ENCODE data around the gene MTMR3.

The MTMR3 gene

DNA sequence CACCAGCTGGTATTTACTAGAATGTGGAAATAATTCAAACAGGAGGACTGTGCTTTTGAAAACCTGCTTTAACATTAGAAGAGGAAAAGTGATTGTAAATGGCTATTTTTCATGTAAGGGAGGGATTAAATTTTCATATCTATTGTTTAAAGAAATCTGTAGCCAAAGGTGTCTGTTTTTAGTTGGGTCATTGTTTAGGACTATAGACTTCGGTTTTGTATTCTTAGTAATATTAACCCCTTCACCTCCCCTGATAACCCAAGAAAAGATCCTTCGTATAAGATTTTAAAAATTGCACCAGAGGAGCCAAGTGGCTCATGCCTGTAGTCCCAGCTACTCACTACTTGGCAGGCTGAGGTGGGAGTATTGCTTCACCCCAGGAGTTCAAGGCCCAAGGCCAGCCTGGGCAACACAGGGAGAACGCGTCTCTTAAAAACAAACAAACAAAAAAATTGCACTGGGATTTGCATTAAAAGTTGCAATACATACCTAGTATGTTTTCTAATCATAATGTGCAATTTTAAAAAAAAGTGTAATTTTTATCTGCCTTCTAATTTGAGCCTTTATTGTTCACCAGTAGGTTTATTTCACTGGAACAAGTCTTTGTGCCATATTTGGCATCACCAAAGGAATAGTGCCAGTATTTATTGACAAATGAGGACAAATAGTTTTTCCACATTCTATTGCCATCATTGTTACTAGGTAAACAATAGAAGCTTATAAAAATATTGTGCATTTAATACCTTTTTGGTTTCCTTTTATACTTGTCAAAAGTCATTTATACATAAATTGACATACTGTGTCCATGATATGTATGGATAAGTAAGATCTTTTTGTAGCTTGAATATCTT, 34.3 kb downstream of the MTMR3 start:
- no peak for DNase-seq

DNA sequence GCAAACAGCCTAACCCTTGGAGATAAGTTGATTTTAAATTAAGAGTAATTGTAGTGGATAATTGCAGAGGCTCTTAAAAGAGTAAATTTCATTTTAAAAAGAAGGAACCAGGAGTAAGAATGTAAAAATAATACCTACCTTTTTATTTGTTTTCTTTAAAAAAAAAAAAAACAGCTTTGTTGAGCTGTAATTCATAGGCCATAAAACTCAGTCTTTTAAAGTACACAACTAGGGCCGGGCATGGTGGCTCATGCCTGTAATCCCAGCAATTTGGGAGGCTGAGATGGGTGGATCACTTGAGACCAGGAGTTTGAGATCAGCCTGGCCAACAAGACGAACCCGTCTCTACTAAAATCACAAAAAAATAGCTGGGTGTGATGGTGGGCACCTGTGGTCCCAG, 42.4 kb downstream of the MTMR3 start:
- DNase-seq, result no peak

- no peak for DNase-seq
Measured at GRCh38 chr22:29926057-29926456, 43.1 kb downstream of the MTMR3 start.

GRCh38 chr22:29932136-29932535, 49.2 kb downstream of the MTMR3 start:
- no peak for DNase-seq

DNA sequence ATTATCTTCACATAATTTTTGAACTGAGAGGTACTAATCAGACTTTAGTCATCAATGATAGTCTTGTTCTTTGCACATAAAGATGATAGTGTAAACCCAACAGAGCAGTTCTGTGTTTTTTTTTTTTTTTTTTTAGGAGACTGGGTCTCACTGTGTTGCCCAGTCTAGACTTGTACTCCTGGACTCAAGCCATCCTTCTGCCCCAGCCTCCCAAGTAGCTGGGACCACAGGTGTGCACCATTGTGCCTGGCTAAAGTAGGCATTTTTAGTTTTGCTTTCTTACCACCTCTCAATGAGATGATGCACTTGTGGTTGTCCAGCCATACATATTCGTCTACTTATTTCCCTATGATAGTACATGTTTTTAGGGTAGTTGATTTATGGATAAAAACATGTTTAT, 50.6 kb downstream of the MTMR3 start:
- DNase-seq, result no peak

DNA sequence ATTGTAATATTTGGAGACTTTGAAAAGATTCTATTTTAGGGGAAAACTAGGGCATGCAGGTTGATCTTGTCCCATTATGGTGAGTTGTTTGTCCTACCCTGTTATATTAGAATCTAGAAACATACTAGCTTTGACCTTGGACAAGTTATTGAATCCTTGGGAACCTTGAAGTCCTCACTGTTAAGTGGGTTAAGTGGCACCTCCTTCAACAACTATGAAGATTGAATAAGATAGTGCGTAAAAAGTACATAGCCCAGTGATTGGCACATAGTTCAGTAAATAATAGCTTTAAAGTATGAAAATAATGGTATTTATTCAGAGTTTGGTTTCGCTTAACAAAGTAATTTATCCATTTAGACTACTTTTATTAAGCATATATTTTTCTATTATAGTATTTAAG, 51.6 kb downstream of the MTMR3 start:
- DNase-seq, result no peak

DNA sequence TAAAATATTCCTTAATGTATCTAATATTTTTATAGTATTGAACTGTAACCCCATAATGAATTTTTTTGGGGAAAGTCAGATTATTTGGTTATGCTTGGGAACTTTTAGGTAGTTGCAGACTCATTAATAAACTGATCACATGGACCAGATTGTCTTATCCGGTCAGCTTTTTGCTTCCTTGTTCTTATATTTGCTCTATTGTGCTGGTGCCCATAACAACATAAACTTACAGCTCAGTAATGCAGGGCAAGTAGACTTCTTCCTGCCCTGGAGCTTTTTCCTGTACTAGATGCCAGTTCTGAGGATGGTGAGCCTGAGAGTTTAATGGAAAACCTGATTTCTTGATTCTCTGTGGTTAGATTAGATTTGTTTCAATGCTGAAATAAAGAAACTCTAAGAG, 53.2 kb downstream of the MTMR3 start:
- DNase-seq, result no peak

GRCh38 chr22:29937940-29938693, 55.1 kb downstream of the MTMR3 start:
- no peak for DNase-seq

DNA sequence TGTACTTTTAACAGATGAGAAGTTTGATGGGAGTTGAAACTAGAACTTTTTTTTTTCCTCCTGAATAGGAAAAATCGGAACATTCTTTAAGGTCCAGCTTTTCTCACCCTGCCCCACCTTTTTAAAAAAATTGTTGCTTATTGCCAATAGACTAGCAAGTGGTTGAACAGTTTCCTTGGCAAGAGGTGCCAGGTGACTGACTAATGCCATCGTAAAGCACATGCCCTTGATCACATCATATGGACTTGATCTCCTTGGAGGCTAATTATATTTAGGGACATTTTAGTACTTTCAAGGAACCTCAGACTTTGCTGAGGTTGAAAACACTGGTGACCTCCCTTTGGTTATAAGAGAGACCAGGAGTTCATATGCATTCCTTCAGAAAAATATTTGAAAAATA, 57.6 kb downstream of the MTMR3 start:
- no peak for DNase-seq

- DNase-seq, result no peak
Measured at GRCh38 chr22:29944339-29944738, 61.4 kb downstream of the MTMR3 start.

DNA sequence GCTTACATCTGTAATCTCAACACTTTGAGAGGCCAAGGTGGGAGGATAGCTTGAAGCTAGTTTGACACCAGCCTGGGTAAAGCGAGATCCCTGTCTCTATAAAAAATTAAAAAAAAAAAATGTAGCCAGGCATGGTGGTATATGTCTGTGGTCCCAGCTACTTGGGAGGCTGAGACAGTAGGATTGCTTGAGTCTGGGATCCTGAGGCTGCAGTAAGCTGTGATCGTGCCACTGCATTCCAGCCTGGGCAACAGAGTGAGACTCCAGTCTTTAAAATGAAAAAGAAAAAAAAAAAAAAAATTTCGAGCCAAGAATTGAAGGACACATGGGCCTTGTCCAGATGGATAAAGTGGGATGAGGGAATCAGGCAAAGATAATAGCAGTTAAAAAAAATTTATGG, 62.5 kb downstream of the MTMR3 start:
- no peak for DNase-seq

DNA sequence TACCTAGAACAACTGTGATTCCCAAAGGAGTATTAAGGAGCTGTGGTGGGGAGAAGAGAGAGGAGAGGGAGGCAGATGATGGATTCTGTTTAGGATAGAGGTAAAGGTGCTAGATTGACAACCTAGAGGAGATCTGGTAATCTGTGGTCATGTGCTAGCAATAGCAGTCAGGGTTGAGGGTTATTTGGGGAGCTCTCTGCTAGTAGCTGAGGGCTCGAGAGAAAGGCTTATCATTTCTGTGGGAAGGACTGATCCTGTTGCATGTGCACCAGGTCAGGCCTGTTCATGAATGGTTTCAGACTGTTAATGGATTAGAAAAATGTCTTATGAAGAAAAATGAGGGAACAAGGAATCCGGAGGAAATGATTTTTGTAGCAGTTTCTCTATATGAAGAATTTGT, 63.2 kb downstream of the MTMR3 start:
- DNase-seq, result no peak

DNA sequence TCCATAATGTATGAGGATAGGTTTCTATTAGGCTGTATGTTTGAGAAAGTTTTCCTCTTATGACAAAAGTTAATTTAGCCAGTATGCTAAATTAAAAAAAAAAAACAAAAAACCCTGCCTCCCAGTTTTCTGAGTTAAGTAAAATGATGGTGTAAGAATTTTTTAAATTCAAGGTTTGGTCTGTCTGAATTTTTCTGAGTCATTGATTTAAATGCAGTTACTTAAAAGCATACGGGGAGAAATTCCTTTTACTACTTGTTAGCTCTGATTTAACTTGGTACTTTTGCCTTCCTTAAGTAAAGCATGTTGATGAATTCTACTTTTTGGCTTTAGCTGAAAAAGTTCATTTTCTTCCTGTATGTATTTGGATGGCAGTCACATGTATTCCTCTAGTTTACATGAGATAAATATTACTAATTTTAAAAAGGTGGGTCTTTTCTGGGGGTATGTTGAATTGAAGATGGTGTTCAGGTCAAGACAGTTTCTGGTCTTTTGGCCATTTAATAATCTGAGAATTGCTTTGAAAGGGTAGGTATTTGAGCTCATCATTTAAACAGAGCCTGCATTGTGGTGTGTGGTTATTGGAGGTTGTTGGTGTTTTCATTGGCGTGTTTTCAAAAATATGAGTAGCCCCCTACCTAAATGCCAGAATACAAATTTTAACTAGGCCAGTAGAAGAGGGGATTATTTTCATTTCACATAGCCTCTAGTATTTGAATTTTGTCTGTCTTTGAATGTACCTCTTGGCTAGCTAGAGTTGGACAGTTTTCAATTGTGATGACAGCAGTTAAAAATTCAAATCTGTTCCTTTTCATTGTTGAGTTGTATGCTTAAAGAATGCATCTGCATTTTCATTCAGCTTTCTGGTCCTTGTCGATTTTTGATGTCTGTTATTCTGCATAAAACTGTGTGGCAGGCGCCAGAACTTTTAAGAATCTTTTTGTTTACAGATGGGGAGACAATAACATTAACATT, 64.7 kb downstream of the MTMR3 start:
- no peak for DNase-seq

DNA sequence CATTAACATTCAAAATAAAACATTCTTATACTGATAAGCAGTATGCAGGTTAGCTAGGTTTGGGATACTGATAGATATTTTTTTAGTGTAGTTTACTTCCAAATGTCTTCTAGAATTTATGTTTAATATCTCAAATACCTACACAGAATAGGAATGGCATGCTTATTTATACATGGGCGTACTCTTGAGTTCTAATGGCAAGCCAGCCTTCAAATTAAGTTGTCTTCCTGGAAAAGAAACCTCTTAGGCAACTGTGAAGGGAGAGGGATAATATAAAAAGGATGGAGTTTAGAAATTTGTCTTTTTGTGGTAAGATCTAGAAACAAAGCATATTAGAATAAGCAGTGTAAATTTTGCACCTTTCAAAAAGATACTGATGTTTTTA, 65.4 kb downstream of the MTMR3 start:
- no peak for DNase-seq

DNA sequence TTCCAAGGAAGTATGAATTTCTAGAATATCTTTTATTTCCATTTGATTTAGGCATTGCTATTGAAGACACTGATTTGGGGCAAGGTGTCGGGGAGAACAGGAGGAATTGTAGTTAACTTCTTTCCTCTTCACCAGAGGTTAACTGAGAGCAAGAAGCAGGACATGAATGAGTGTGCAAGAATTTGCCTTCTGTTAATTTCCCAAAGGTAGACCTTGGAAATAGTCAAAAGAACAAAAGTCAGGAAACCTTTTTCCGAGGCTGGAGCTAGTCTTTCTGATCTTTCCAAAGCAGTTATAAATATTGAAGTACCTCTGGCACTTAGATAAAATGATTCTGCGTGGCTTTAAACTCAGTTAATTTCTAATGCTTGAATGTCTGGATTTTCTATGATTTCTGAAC, 66.9 kb downstream of the MTMR3 start:
- DNase-seq, result no peak

- no peak for DNase-seq
Measured at GRCh38 chr22:29951791-29952413, 68.9 kb downstream of the MTMR3 start.

GRCh38 chr22:29954203-29954855, 71.4 kb downstream of the MTMR3 start:
- no peak for DNase-seq

- DNase-seq, result no peak
Measured at GRCh38 chr22:29956680-29957079, 73.7 kb downstream of the MTMR3 start.

- no peak for DNase-seq
Measured at GRCh38 chr22:29958170-29958569, 75.2 kb downstream of the MTMR3 start.

- DNase-seq, result no peak
Measured at GRCh38 chr22:29964776-29965175, 81.8 kb downstream of the MTMR3 start.

DNA sequence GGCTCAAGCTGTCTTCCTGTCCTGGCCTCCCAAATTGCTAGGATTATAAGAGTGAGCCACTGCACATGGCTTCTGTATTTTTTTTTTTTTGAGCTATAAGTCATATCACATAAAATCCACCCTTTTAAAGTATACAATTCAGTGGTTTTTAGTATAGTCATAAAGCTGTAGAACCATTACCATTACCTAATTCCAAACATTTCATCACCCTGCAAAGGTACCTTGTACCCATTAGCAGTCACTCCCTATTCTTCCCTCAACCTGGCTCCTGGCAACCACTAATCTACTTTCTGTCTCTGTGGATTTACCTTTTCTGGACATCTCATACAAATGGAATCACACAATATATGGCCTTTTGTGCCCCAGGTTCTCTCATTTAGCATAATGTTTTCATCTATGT, 84.5 kb downstream of the MTMR3 start:
- no peak for DNase-seq

GRCh38 chr22:29971607-29972006, 88.6 kb downstream of the MTMR3 start:
- DNase-seq, result no peak

Measured in NCI-H2171 treated with DMSO at 0.1 percent for 48 hours (cell line).